Measurements from ENCODE around the gene SETD3. TPM values are rescaled to one million over a fixed set of nuclear protein-coding genes. Genes with fewer than 3 reads are reported as not detected.

Gene SETD3
- total and polyA plus RNA-seq, 8 donors: 24.1 to 119 (median 41.2) TPM

- DNase-seq: no peak
- Histone ChIP-seq H3K4me1 (peaks cover 16 to 69% (median 39%) of the 10 kb centered on the region in 4 donors), H3K36me3 (no peaks in the 10 kb centered on the region), H3K9me3 (no peaks in the 10 kb centered on the region), H3K27me3 (no peaks in the 10 kb centered on the region), H3K27ac (no peak overlapping the region), H3K4me3 (no peak overlapping the region)
- 63 to 83% (median 65%) methylated on average over 1 of the region's 1 CpG for WGBS, 5 donors
- TF ChIP-seq POLR2AphosphoS5 (IDR thresholded peaks at IDR 0.05): no peak
- no peak for TF ChIP-seq POLR2A (IDR thresholded peaks at IDR 0.05)
- TF ChIP-seq EP300 (IDR thresholded peaks at IDR 0.05): no peak
- no peak for TF ChIP-seq CTCF (IDR thresholded peaks at IDR 0.05)
- intact Hi-C loops (cut with DNase I; ENCODE audit: low total_unique reads): no loop called here
Measured at GRCh38 chr14:99476864-99477263, 3.8 kb downstream of the SETD3 start.

GRCh38 chr14:99475660-99476059 lies 5.0 kb downstream of the SETD3 start:
- H3K9me3 ChIP-seq: no peaks in the 10 kb centered on the region
- WGBS, 5 donors: 77 to 91% (median 83%) methylated on average over 2 of the region's 2 CpGs
- no peak overlapping the region for H3K4me3 ChIP-seq
- DNase-seq: no peak
- no peaks in the 10 kb centered on the region for H3K27me3 ChIP-seq
- intact Hi-C loops (cut with DNase I; ENCODE audit: low total_unique reads): no loop called here
- peaks cover 16 to 69% (median 37%) of the 10 kb centered on the region in 4 donors for H3K4me1 ChIP-seq
- TF ChIP-seq CTCF (IDR thresholded peaks at IDR 0.05) (no peak), EP300 (IDR thresholded peaks at IDR 0.05) (no peak), POLR2AphosphoS5 (IDR thresholded peaks at IDR 0.05) (no peak), POLR2A (IDR thresholded peaks at IDR 0.05) (no peak)
- no peaks in the 10 kb centered on the region for H3K36me3 ChIP-seq
- no peak overlapping the region for H3K27ac ChIP-seq

GRCh38 chr14:99475179-99475578 lies 5.5 kb downstream of the SETD3 start:
- 31 to 49% (median 35%) methylated on average over 9 of the region's 9 CpGs for WGBS, 5 donors
- no peaks in the 10 kb centered on the region for H3K9me3 ChIP-seq
- intact Hi-C loops (cut with DNase I; ENCODE audit: low total_unique reads): no loop called here
- peak in 1 of 2 donors; percentile 44 for DNase-seq
- H3K27ac ChIP-seq: no peak overlapping the region
- H3K27me3 ChIP-seq: no peaks in the 10 kb centered on the region
- no peaks in the 10 kb centered on the region for H3K36me3 ChIP-seq
- TF ChIP-seq POLR2A (IDR thresholded peaks at IDR 0.05): no peak
- TF ChIP-seq EP300 (IDR thresholded peaks at IDR 0.05): no peak
- TF ChIP-seq CTCF (IDR thresholded peaks at IDR 0.05): no peak
- no peak for TF ChIP-seq POLR2AphosphoS5 (IDR thresholded peaks at IDR 0.05)
- H3K4me1 ChIP-seq: peaks cover 16 to 69% (median 40%) of the 10 kb centered on the region in 4 donors
- no peak overlapping the region for H3K4me3 ChIP-seq

- H3K4me1 ChIP-seq: peaks cover 5 to 64% (median 30%) of the 10 kb centered on the region in 4 donors
- 58 to 75% (median 67%) methylated on average over 3 of the region's 3 CpGs for WGBS, 5 donors
- H3K36me3 ChIP-seq: no peaks in the 10 kb centered on the region
- no peaks in the 10 kb centered on the region for H3K9me3 ChIP-seq
- no peaks in the 10 kb centered on the region for H3K27me3 ChIP-seq
- H3K4me3 ChIP-seq: no peak overlapping the region
- H3K27ac ChIP-seq: no peak overlapping the region
- DNase-seq: no peak
- intact Hi-C loops (cut with DNase I; ENCODE audit: low total_unique reads): no loop called here
- no peak for TF ChIP-seq POLR2A (IDR thresholded peaks at IDR 0.05)
- no peak for TF ChIP-seq POLR2AphosphoS5 (IDR thresholded peaks at IDR 0.05)
- TF ChIP-seq EP300 (IDR thresholded peaks at IDR 0.05): no peak
- no peak for TF ChIP-seq CTCF (IDR thresholded peaks at IDR 0.05)
Measured at GRCh38 chr14:99473458-99473857, 7.2 kb downstream of the SETD3 start.

All from stomach (tissue), 9 donors.